LNCAP (cell line): ENCODE measurements around the gene PPP2CA.

Experiments
- TF ChIP-seq, protein P1 (sequence below): fragments of 450-650 bp; IDR thresholded peaks from 2 replicates; pipeline ENCODE4 v1.5.1; 2017; ENCODE audit warnings: mild to moderate bottlenecking

PPP2CA gene

GRCh38 chr5:134215757-134216156, 10.1 kb downstream of the PPP2CA start:
- TF ChIP-seq, protein P1, sequence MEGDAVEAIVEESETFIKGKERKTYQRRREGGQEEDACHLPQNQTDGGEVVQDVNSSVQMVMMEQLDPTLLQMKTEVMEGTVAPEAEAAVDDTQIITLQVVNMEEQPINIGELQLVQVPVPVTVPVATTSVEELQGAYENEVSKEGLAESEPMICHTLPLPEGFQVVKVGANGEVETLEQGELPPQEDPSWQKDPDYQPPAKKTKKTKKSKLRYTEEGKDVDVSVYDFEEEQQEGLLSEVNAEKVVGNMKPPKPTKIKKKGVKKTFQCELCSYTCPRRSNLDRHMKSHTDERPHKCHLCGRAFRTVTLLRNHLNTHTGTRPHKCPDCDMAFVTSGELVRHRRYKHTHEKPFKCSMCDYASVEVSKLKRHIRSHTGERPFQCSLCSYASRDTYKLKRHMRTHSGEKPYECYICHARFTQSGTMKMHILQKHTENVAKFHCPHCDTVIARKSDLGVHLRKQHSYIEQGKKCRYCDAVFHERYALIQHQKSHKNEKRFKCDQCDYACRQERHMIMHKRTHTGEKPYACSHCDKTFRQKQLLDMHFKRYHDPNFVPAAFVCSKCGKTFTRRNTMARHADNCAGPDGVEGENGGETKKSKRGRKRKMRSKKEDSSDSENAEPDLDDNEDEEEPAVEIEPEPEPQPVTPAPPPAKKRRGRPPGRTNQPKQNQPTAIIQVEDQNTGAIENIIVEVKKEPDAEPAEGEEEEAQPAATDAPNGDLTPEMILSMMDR, result no peak

DNA sequence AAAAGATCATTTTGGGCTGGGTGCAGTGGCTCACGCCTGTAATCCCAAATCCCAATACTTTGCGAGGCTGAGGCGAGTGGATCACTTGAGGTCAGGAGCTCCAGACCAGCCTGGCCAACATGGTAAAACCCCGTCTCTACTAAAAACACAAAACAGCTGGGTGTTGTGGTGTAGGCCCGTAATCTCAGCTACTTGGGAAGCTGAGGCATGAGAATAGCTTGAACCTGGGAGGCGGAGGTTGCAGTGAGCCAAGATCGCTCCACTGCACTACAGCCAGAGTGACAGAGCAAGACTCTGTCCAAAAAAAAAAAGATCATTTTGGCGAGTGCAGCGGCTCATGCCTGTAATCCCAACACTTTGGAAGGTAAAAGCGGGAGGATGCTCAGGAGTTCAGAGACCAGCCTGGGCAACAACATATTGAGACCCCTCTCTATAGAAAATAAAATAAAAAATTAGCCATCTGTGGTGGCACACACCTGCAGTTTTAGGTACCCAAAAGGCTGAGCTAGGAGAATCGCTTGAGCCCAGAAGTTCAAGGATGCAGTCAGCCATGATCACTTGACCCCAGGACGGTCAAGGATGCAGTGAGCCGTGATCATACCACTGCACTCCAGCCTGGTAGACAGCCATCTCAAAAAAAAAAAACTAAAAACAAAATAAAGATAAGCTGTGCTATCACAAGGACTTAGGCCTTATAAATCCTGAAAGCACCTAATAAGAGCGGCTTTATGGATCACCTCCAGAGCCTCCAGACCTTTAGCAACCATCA, 16.2 kb downstream of the PPP2CA start:
- TF ChIP-seq, protein P1, result no peak

DNA sequence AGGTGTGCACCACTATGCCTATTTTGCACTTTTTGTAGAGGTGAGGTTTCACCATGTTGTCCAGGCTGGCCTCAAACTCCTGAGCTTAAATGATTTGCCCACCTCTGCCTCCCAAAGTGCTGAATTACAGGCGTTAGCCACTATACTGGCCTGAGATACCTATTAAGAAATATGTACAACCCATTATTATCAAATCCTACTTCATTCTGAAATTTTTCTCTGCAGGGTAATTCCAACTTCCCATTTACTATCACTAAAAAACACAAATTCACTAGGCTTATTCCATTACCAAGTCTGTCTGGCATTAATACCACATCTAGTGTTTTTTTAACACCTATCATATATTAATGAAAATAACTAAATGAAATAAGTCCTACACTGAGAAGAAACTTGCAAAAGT, 18.2 kb downstream of the PPP2CA start:
- TF ChIP-seq, protein P1, result no peak

DNA sequence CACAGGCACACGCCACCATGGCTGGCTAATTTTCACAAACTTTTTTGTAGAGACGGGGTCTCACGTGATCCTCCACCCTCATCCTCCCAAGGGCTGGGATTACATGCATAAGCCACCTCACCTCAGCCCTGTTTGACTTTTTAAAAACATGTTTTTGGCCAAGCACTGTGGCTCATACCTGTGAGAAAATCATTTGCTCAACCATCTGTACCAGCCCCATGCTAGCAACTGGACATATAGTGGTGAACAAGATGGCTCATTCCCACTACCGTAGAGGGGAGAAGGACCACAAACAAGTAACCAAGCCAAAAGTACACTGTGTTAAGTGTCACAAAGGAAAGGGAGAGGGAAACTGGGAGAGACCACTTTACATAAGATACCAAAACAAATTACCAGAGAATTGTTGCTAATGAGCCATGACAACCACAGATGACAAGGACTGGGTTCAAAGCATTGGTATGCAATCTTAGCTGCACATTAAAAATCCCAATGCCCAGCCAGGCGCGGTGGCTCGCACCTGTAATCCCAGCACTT, 19.2 kb downstream of the PPP2CA start:
- TF ChIP-seq, protein P1, result no peak

DNA sequence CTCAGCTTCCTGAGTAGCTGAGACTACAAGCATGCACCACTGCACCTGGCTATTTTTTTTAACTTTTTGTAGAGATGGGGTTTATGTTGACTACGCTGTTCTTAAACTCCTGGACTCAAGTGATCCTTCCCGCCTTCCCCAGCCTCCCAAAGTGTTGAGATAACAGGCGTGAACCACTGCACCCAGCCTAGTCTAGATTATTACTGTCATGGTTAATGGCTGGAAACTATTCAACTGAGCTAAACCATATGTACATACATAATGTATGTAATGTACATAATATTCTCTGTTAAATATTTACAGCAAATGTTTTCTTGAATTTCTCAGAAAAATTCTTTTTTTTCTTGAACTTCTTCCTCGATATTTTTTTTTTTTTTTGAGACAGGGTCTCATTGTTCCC, 21.3 kb downstream of the PPP2CA start:
- TF ChIP-seq, protein P1, result no peak

DNA sequence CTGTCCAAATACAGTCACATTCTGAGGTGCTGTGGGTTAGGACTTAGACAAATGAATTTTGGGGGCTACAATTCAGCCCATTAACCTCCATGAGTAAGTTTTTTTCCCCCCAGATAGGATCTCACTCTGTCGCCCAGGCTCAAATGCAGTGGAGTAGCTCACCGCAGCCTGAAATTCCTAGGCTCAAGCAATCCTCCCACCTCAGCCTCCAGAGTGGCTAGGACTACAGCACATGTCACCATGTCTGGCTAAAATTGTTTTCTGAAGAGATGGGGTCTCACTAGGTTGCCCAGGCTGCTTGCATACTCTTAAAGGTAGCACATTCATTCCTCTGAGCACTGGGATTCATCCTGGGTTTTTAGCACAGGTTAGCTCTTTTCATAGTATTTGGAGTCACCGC, 22.2 kb downstream of the PPP2CA start:
- TF ChIP-seq, protein P1, result no peak

DNA sequence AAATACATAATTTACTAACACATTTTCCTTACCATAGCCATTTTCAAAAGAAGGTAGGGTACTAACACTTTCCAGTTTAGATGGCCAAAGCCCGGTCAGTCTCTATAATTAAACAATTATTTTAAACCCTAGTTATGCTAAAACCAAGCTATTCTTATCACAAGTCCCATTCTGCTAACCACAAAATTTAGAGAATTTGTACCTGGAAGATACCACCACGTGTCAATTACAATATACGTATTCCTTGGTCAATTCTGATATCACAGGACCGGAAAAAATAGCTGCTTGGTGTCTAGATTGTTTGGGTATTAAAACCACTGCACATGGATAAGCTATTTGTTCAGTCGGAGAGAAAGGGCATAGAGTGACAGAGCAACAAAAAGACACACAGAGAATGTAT, 30.2 kb downstream of the PPP2CA start:
- TF ChIP-seq, protein P1, result no peak

DNA sequence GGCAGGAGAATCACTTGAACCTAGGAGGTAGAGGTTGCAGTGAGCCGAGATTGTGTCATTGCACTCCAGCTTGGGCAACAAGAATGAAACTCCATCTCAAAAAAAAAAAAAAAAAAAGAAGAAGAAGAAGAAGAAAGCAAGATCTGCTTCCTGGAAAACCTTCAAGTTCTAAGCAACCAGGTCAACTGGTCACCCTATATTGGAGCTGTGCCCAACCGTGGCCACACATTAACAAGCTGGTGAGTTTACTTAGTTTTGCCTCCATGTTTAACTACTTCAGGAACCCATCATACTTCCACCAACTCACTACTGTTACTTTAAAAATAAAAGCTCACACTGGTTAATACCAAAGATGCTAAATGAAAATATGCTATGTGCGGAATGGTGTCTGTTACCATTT, 36.8 kb downstream of the PPP2CA start:
- TF ChIP-seq, protein P1, result no peak
